Lung (tissue), 12 donors: ENCODE measurements around the gene MICALL1. TPM values are rescaled to one million over a fixed set of nuclear protein-coding genes. Genes with fewer than 3 reads are reported as not detected.

Experiments used
- ATAC-seq: fragments of 200-7000 bp; cut with Tn5 transposase; one replicate; pipeline ENCODE4 v1.9.1; 2020; ENCODE audit warnings: moderate number of reproducible peaks; ENCODE audit not compliant: insufficient read depth, low FRiP score
- DNase-seq, 3 donors: peaks; one replicate each; pipeline ENCODE4 v3.0.0-alpha.2; 2013 to 2017
- H3K27ac ChIP-seq, 2 donors: one replicate each; pipeline ENCODE4 v1.5.1; 2013; ENCODE audit warnings: mild to moderate bottlenecking in 2 of 2, moderate library complexity in 2 of 2, control low read depth in 1 of 2, inconsistent platforms in 1 of 2, low read depth in 1 of 2, low read length in 1 of 2
- H3K27me3 ChIP-seq, 3 donors: one replicate each; pipeline ENCODE4 v1.5.1; 2013; ENCODE audit warnings: low read length in 2 of 3; ENCODE audit not compliant: control insufficient read depth in 3 of 3, insufficient read depth in 3 of 3
- H3K36me3 ChIP-seq, 4 donors: one replicate each; pipeline ENCODE4 v1.5.1; 2013; ENCODE audit warnings: low read length in 4 of 4, mild to moderate bottlenecking in 1 of 4, moderate library complexity in 1 of 4; ENCODE audit not compliant: control insufficient read depth in 4 of 4, insufficient read depth in 4 of 4
- H3K4me1 ChIP-seq, 5 donors: one replicate each; pipeline ENCODE4 v1.5.1; 2013; ENCODE audit warnings: low read length in 5 of 5, mild to moderate bottlenecking in 2 of 5, moderate library complexity in 1 of 5; ENCODE audit not compliant: control insufficient read depth in 5 of 5, insufficient read depth in 5 of 5
- H3K4me3 ChIP-seq: one replicate; pipeline ENCODE4 v1.5.1; 2013; ENCODE audit warnings: mild to moderate bottlenecking, control low read depth, moderate library complexity
- H3K9ac ChIP-seq, 2 donors: one replicate each; pipeline ENCODE4 v1.5.1; 2013; ENCODE audit warnings: low read length in 2 of 2, control low read depth in 1 of 2; ENCODE audit not compliant: insufficient read depth in 1 of 2
- H3K9me3 ChIP-seq, 4 donors: one replicate each; pipeline ENCODE4 v1.5.1; 2013; ENCODE audit warnings: low read length in 3 of 4, mild to moderate bottlenecking in 1 of 4, moderate library complexity in 1 of 4; ENCODE audit not compliant: control insufficient read depth in 4 of 4, insufficient read depth in 3 of 4
- WGBS, 2 donors: extraction: QIAGEN DNeasy Blood & Tissue Kit; methylation state at CpG; one replicate each; pipeline ENCODE4 v1.1.7; 2013; 5-methylcytosine and 5-hydroxymethylcytosine counted together
- polyA plus RNA-seq, 2 donors: library from polyadenylated mRNA; stranded (reverse); fragments of 200-250 nt; gene quantifications; one replicate each; pipeline ENCODE4 v1.2.1, GENCODE V29; 2013
- total RNA-seq, 2 donors: library from RNA; depleted of rRNA in 1 of 2; stranded (reverse); fragments of >200 nt in 1 of 2; gene quantifications; one replicate each; pipeline ENCODE4 v1.2.1, GENCODE V29; 2014 to 2021
- TF ChIP-seq, protein P1 (sequence below): IDR thresholded peaks from 2 replicates; pipeline ENCODE4 v1.5.1; 2012; ENCODE audit warnings: mild to moderate bottlenecking; ENCODE audit errors: control extremely low read depth, extremely low read depth
- donor health status: control.
- donor health status: control.
- donor health status: Bipolar disorder and iron deficiency.
- donor health status: healthy.
- donor health status: DM: yes; HTN: yes; CAD: no.

Gene MICALL1
- total and polyA plus RNA-seq, 4 donors: 12.9 to 29.1 (median 17.5) TPM

DNA sequence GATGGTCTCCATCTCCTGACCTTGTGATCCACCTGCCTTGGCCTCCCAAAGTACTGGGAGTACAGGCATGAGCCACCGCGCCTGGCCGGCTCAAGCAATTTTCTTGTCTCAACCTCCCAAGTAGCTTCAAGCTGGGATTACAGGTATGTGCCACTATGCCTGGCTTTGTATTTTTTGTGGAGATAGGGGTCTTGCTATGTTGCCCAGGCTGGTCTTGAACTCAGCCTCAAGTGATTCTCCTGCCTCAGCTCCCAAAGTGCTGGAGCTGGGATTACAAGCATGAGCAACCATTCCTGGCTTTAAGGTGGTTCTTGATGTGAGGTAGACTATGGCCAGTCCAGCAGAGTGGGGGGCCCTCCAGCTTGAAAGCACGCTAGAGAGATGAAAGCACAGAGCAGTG lies 55.0 kb downstream of the MICALL1 start:
- Histone ChIP-seq H3K4me3 (no peak overlapping the region), H3K4me1 (no peaks in the 10 kb centered on the region), H3K27ac (no peak overlapping the region), H3K9ac (no peak overlapping the region), H3K9me3 (no peaks in the 10 kb centered on the region), H3K36me3 (peaks cover 10 to 52% (median 40%) of the 10 kb centered on the region in 4 donors), H3K27me3 (no peaks in the 10 kb centered on the region)
- no peak for ATAC-seq
- WGBS, 2 donors: 98 to 100% methylated on average over 4 of the region's 4 CpGs
- TF ChIP-seq, protein P1, sequence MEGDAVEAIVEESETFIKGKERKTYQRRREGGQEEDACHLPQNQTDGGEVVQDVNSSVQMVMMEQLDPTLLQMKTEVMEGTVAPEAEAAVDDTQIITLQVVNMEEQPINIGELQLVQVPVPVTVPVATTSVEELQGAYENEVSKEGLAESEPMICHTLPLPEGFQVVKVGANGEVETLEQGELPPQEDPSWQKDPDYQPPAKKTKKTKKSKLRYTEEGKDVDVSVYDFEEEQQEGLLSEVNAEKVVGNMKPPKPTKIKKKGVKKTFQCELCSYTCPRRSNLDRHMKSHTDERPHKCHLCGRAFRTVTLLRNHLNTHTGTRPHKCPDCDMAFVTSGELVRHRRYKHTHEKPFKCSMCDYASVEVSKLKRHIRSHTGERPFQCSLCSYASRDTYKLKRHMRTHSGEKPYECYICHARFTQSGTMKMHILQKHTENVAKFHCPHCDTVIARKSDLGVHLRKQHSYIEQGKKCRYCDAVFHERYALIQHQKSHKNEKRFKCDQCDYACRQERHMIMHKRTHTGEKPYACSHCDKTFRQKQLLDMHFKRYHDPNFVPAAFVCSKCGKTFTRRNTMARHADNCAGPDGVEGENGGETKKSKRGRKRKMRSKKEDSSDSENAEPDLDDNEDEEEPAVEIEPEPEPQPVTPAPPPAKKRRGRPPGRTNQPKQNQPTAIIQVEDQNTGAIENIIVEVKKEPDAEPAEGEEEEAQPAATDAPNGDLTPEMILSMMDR: no peak
- no peak for DNase-seq

GRCh38 chr22:37965940-37966664 lies 60.0 kb downstream of the MICALL1 start:
- ATAC-seq: no peak
- WGBS, 2 donors: 79 to 87% methylated on average over 9 of the region's 9 CpGs
- Histone ChIP-seq H3K36me3 (peaks cover 5 to 44% (median 31%) of the 10 kb centered on the region in 4 donors), H3K27me3 (no peaks in the 10 kb centered on the region), H3K27ac (no peak overlapping the region), H3K4me3 (no peak overlapping the region), H3K9ac (no peak overlapping the region), H3K4me1 (no peaks in the 10 kb centered on the region), H3K9me3 (no peaks in the 10 kb centered on the region)
- DNase-seq: no peak
- TF ChIP-seq, protein P1: no peak

DNA sequence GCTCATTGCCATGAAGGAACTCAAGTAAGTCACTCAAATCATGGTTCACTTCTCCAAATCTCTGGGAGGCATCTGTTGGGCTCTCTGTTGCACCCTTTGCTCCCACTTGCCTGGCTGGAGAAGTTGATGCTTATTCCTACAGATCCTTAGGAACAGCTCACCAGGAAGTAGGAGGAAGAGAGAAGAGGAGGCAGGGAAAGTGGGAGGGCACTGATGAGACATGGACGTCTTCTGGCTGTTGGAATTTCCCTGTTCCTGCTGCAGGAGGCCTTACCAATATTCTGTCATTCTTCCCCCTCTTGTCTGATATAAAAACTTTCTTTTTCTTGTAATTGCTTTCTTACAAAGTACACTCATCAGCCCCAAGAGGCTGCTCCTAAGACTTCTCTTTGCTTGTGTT lies 61.0 kb downstream of the MICALL1 start:
- Histone ChIP-seq H3K4me1 (peaks cover 0 to under 1% (median 0%) of the 10 kb centered on the region in 5 donors), H3K27ac (no peak overlapping the region), H3K9me3 (no peaks in the 10 kb centered on the region), H3K9ac (no peak overlapping the region), H3K27me3 (no peaks in the 10 kb centered on the region), H3K36me3 (peaks cover 3 to 38% (median 21%) of the 10 kb centered on the region in 4 donors), H3K4me3 (no peak overlapping the region)
- DNase-seq (no peak), ATAC-seq (no peak)
- 66 to 70% methylated on average over 1 of the region's 1 CpG for WGBS, 2 donors
- TF ChIP-seq, protein P1: no peak
